A549 (cell line): ENCODE results near the gene PGPEP1. TPM values are rescaled to one million over a fixed set of nuclear protein-coding genes. Genes with fewer than 3 reads are reported as not detected.

ENCODE experiments used
- ATAC-seq, 2 experiments: fragments of 200-7000 bp in 1 of 2; fragments of >200 bp in 1 of 2; cut with Nextera tagmentation in 1 of 2; cut with Tn5 transposase in 1 of 2; 3 replicates each; pipeline versions ENCODE4 v1.8.0 to v1.9.1; 2018 to 2020; ENCODE audit warnings: mild to moderate bottlenecking in 1 of 2, moderate library complexity in 1 of 2
- CTCF ChIA-PET: fragments of 300-600 bp; sonication (Branson Sonifier 250); formaldehyde crosslinking; extraction: SDS; loops from one replicate; lab custom pipeline; 2021; ENCODE audit warnings: antibody characterized with exemption, inconsistent platforms; lab: Yijun Ruan, JAX
- POLR2A ChIA-PET: fragments of 350-600 bp; formaldehyde crosslinking; extraction: SDS; loops from one replicate; lab custom pipeline; 2021; ENCODE audit warnings: antibody characterized with exemption, inconsistent platforms; lab: Yijun Ruan, JAX
- DNase-seq, 2 experiments: peaks; one replicate each; pipeline versions ENCODE4 v3.0.0 to v3.0.0-alpha.2; 2011 to 2016; ENCODE audit warnings: low read depth in 1 of 2, low spot score in 1 of 2
- FAIRE-seq: peaks from 2 replicates; lab custom pipeline; 2011; peaks lifted over from hg19 to GRCh38; lab: Jason Lieb, UNC
- H3K27ac ChIP-seq, 2 experiments: fragments of >200 bp; sonication (Bioruptor Twin); formaldehyde crosslinking; 3 replicates each; pipeline ENCODE4 v1.5.1; 2016 to 2017
- H3K4me1 ChIP-seq: fragments of >200 bp; sonication (Bioruptor Twin); formaldehyde crosslinking; 3 replicates; pipeline ENCODE4 v1.6.1; 2016
- H3K4me2 ChIP-seq: fragments of >200 bp; sonication (Bioruptor Twin); formaldehyde crosslinking; 3 replicates; pipeline ENCODE4 v1.6.1; 2016
- H3K4me3 ChIP-seq: fragments of >200 bp; sonication (Bioruptor Twin); formaldehyde crosslinking; 3 replicates; pipeline ENCODE4 v1.5.1; 2016
- H3K9me3 ChIP-seq: fragments of >200 bp; sonication (Bioruptor Twin); formaldehyde crosslinking; 3 replicates; pipeline ENCODE4 v1.6.1; 2016
- CBX2 ChIP-seq: fragments of 200-600 bp; sonication (generic); IDR thresholded peaks from 2 replicates; pipeline ENCODE4 v1.6.1; 2016; ENCODE audit warnings: low read depth, mild to moderate bottlenecking, borderline replicate concordance
- CHD2 ChIP-seq: fragments of 150-350 bp; IDR thresholded peaks from 2 replicates; pipeline ENCODE4 v1.6.1; 2014; ENCODE audit warnings: low read length; ENCODE audit not compliant: partially characterized antibody
- EHMT2 ChIP-seq: fragments of 200-600 bp; sonication (generic); IDR thresholded peaks from 2 replicates; pipeline ENCODE4 v1.6.1; 2016; ENCODE audit warnings: antibody characterized with exemption, low read depth, mild to moderate bottlenecking, moderate library complexity
- FOSL2 ChIP-seq, 2 experiments: fragments of 450-650 bp in 1 of 2; fragments of >200 bp in 1 of 2; sonication (Bioruptor Twin) in 1 of 2; formaldehyde crosslinking; IDR thresholded peaks; 2 replicates each; pipeline versions ENCODE4 v1.5.0 to v1.6.1; 2016 to 2020; ENCODE audit warnings: mild to moderate bottlenecking in 1 of 2, moderate library complexity in 1 of 2
- FOXS1 ChIP-seq: fragments of 250-450 bp; sonication (Bioruptor Pico); IDR thresholded peaks from 2 replicates; pipeline ENCODE4 v1.5.0; 2020; ENCODE audit warnings: mild to moderate bottlenecking, moderate library complexity
- HDAC2 ChIP-seq: fragments of 200-600 bp; sonication (generic); IDR thresholded peaks from 2 replicates; pipeline ENCODE4 v1.6.1; 2016
- HOXB5 ChIP-seq: fragments of 250-450 bp; sonication (Bioruptor Pico); IDR thresholded peaks from 2 replicates; pipeline ENCODE4 v1.5.0; 2020; ENCODE audit warnings: mild to moderate bottlenecking, moderate library complexity
- JUN ChIP-seq, 2 experiments: fragments of >200 bp; sonication (Bioruptor Twin); formaldehyde crosslinking; IDR thresholded peaks; 2 replicates in 1 of 2; 3 replicates in 1 of 2; pipeline ENCODE4 v1.6.1; 2016 to 2017
- NFE2L2 ChIP-seq: fragments of 150-350 bp; conservative IDR thresholded peaks from 2 replicates; pipeline ENCODE4 v1.6.1; 2014; ENCODE audit warnings: low read length
- POLR2A ChIP-seq: IDR thresholded peaks from 2 replicates; pipeline ENCODE4 v1.6.1; 2012; ENCODE audit warnings: mild to moderate bottlenecking, low read length
- RFX5 ChIP-seq: fragments of 450-650 bp; IDR thresholded peaks from 2 replicates; pipeline ENCODE4 v1.7.1; 2014; ENCODE audit warnings: antibody characterized with exemption, mild to moderate bottlenecking, moderate library complexity
- RNF2 ChIP-seq: fragments of 200-600 bp; sonication (generic); IDR thresholded peaks from 2 replicates; pipeline ENCODE4 v1.6.1; 2016; ENCODE audit warnings: low read depth, mild to moderate bottlenecking, antibody characterized with exemption, moderate library complexity, borderline replicate concordance
- TFCP2L1 ChIP-seq: fragments of 250-450 bp; sonication (Bioruptor Pico); IDR thresholded peaks from 2 replicates; pipeline ENCODE4 v1.5.0; 2021; ENCODE audit warnings: mild to moderate bottlenecking
- TP53 ChIP-seq: fragments of 250-450 bp; sonication (Bioruptor Pico); IDR thresholded peaks from 2 replicates; pipeline ENCODE4 v1.5.0; 2021; ENCODE audit warnings: mild to moderate bottlenecking, moderate library complexity
- ZC3H11A ChIP-seq: fragments of 450-650 bp; IDR thresholded peaks from 2 replicates; pipeline ENCODE4 v1.6.1; 2014; ENCODE audit warnings: antibody characterized with exemption, mild to moderate bottlenecking
- ZFP36 ChIP-seq: fragments of 450-650 bp; IDR thresholded peaks from 2 replicates; pipeline ENCODE4 v1.6.1; 2014; ENCODE audit warnings: borderline replicate concordance; ENCODE audit not compliant: partially characterized antibody
- ZNF302 ChIP-seq: fragments of 250-450 bp; sonication (Bioruptor Pico); IDR thresholded peaks from 2 replicates; pipeline ENCODE4 v1.9.0; 2021; ENCODE audit warnings: inconsistent platforms, mild to moderate bottlenecking, moderate library complexity
- ZSCAN20 ChIP-seq: fragments of 250-450 bp; sonication (Bioruptor Pico); IDR thresholded peaks from 2 replicates; pipeline ENCODE4 v1.8.0; 2022; ENCODE audit warnings: mild to moderate bottlenecking, moderate library complexity
- WGBS: methylation state at CpG from one replicate; pipeline ENCODE4 v1.1.6; 2017; ENCODE audit errors: missing lambda C conversion rate; 5-methylcytosine and 5-hydroxymethylcytosine counted together
- polyA plus RNA-seq, 4 experiments: library from polyadenylated mRNA; depleted of rRNA in 3 of 4; stranded (reverse); fragments of >200 nt; fragmentation: RNase III in 1 of 4; extraction: RNeasy Plus Mini Kit Qiagen cat#74134 plus additional on column Dnase treatment in 1 of 4; gene quantifications; 2 replicates in 3 of 4; 3 replicates in 1 of 4; pipeline ENCODE4 v1.2.3, GENCODE V29; 2011 to 2017
- TF ChIP-seq, protein P1 (sequence below): fragments of 250-450 bp; sonication (Bioruptor Pico); IDR thresholded peaks from 2 replicates; pipeline ENCODE4 v1.5.0; 2020; ENCODE audit warnings: low read depth, mild to moderate bottlenecking, moderate library complexity
- TF ChIP-seq, protein P2 (sequence below): IDR thresholded peaks from 2 replicates; pipeline ENCODE4 v1.6.1; 2012; ENCODE audit warnings: low read depth, borderline replicate concordance
- TF ChIP-seq, protein P3 (sequence below): fragments of >200 bp; sonication (Bioruptor Twin); formaldehyde crosslinking; IDR thresholded peaks from 3 replicates; pipeline ENCODE4 v1.5.1; 2016
- TF ChIP-seq, protein P4 (sequence below): fragments of >200 bp; sonication (Bioruptor Twin); formaldehyde crosslinking; IDR thresholded peaks from 3 replicates; pipeline ENCODE4 v1.6.1; 2016
- TF ChIP-seq, protein P5 (sequence below): IDR thresholded peaks from 2 replicates; pipeline ENCODE4 v1.6.1; 2012

PGPEP1 gene
- polyA plus RNA-seq, 2 of the 4 experiments (the other 2 are of a cell fraction): 5.3 to 7.1 TPM

DNA sequence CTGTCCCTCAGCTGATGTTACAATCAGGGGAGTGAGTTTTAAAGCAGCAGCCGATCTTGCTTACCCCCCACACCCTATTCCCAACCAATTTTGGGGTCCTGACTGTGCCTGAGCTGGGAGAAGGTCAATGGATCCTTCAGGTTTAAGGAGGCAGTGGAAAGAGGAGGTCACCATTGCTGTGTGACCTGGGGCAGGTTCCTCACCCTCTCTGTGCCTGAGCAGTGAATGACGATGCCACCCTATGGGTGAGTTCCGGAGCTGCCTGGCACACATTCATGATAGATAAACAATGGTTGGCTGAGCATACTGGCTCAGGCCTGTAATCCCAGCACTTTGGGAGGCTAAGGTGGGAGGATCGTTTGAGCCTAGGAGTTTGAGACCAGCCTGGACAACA, 38.7 kb upstream of the PGPEP1 start (continued):
- no peak for TF ChIP-seq FOXS1 (CRISPR knock-in tag)
- TF ChIP-seq EHMT2: no peak
- 0 out of 2 replicates have a peak, but pooled peaks have one; percentile 76 for TF ChIP-seq HDAC2
- no peak for TF ChIP-seq ZNF302 (CRISPR knock-in tag)
- TF ChIP-seq HOXB5 (CRISPR knock-in tag): no peak
- TF ChIP-seq ZSCAN20 (CRISPR knock-in tag): no peak
- TF ChIP-seq, protein P1, sequence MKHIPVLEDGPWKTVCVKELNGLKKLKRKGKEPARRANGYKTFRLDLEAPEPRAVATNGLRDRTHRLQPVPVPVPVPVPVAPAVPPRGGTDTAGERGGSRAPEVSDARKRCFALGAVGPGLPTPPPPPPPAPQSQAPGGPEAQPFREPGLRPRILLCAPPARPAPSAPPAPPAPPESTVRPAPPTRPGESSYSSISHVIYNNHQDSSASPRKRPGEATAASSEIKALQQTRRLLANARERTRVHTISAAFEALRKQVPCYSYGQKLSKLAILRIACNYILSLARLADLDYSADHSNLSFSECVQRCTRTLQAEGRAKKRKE: no peak
- TF ChIP-seq ZC3H11A: no peak
- TF ChIP-seq ZFP36: peak; percentile 95
- TF ChIP-seq, protein P2, sequence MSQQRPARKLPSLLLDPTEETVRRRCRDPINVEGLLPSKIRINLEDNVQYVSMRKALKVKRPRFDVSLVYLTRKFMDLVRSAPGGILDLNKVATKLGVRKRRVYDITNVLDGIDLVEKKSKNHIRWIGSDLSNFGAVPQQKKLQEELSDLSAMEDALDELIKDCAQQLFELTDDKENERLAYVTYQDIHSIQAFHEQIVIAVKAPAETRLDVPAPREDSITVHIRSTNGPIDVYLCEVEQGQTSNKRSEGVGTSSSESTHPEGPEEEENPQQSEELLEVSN: no peak
- no peak for TF ChIP-seq NFE2L2
- TF ChIP-seq, protein P3, sequence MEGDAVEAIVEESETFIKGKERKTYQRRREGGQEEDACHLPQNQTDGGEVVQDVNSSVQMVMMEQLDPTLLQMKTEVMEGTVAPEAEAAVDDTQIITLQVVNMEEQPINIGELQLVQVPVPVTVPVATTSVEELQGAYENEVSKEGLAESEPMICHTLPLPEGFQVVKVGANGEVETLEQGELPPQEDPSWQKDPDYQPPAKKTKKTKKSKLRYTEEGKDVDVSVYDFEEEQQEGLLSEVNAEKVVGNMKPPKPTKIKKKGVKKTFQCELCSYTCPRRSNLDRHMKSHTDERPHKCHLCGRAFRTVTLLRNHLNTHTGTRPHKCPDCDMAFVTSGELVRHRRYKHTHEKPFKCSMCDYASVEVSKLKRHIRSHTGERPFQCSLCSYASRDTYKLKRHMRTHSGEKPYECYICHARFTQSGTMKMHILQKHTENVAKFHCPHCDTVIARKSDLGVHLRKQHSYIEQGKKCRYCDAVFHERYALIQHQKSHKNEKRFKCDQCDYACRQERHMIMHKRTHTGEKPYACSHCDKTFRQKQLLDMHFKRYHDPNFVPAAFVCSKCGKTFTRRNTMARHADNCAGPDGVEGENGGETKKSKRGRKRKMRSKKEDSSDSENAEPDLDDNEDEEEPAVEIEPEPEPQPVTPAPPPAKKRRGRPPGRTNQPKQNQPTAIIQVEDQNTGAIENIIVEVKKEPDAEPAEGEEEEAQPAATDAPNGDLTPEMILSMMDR: no peak
- TF ChIP-seq, all 56 proteins: peak for 4

DNA sequence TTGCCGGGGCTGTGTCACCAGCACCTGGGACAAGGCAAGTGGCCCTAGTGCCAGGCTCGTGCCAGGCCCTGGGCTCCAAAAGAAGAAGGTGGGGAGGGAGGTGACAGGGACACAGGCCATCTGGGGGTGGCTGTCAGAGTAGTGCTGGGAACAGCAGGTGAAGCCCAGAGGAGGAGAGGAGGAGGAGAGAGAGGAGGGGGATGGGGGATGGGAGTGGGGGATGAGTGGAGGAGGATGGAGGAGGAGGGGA, 36.3 kb upstream of the PGPEP1 start:
- Histone ChIP-seq H3K4me3 (peak overlapping the region; percentile 34; the same call in 1 of the 3 replicates), H3K9me3 (no peaks in the 10 kb centered on the region), H3K27ac (peak overlapping the region; percentile 99 to 100), H3K4me1 (peaks cover 56% of the 10 kb centered on the region), H3K4me2 (peak overlapping the region; percentile 95)
- ATAC-seq: peak; percentile 5 to 16
- TF ChIP-seq CHD2 (no peak), ZFP36 (no peak)
- FAIRE-seq: no peak
- POLR2A ChIA-PET: interaction anchor here (1.9 to 5.5 kb wide), 3 partner anchors 12 to 24 kb away, joined by 16 to 123 read pairs (median 51); partner anchors contain the start of genes JUND and LSM4
- CTCF ChIA-PET: interaction anchor here (1.1 to 3.1 kb wide), 5 partner anchors 9 to 53 kb away, joined by 3 to 12 read pairs (median 5); no protein-coding TSS in a partner anchor
- 0% methylated on average over 2 of the region's 2 CpGs for WGBS
- DNase-seq: no peak

DNA sequence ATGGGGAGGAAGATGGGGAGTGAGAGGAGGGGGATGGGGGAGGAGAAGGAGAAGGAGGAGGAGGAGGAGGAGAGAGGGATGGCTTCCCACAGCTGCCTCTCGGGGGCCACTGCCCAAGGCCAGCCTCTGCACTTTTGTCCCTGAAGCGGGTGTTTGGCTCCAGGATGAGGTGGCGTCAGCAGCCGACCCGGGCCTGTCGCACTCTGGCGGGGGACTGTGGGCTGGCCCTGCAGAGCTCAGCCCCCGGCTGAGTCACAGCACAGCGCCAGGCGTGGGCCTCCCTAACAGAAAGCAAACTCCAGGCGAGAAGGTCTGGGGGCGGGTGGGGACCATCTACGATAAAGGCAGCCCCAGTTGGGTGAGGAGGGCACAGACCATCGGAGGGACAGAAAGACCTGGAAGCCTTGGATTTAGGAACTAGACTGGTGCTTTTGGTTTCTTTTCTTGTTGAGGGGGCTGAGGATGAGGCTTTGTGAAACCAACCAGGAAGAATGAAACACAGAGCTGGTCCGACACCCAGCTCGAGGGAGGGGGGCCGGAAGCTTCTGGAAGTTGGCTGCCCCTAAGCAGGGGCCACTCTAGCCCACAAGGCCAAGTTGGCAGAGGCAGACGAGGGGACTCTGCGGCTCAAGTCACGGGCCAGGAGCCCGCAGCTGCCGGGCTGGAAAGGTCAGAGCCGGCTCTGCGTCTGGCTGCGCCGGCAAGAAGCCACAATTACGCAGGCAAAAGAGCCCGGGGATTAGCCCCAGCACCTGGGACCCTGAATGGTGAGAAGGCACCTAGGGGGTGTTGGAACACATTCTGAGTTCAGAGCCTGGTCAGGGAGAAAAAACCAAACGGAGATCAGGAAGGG, 35.7 kb upstream of the PGPEP1 start:
- TF ChIP-seq TFCP2L1 (peak; percentile 62; the same call in 1 of the 2 replicates), RFX5 (no peak), TP53 (0 out of 2 replicates have a peak, but pooled peaks have one; percentile 38), POLR2A (no peak; the same call in 1 of the 2 replicates), RNF2 (no peak), JUN (IDR thresholded peaks at IDR 0.05) (peak; percentile 43 to 49; a peak in 4 of 5 replicates), HOXB5 (CRISPR knock-in tag) (no peak), FOSL2 (IDR thresholded peaks at IDR 0.05) (no peak), FOSL2 (CRISPR knock-in tag; IDR thresholded peaks at IDR 0.05) (peak; percentile 68), CBX2 (no peak)
- TF ChIP-seq, protein P4, sequence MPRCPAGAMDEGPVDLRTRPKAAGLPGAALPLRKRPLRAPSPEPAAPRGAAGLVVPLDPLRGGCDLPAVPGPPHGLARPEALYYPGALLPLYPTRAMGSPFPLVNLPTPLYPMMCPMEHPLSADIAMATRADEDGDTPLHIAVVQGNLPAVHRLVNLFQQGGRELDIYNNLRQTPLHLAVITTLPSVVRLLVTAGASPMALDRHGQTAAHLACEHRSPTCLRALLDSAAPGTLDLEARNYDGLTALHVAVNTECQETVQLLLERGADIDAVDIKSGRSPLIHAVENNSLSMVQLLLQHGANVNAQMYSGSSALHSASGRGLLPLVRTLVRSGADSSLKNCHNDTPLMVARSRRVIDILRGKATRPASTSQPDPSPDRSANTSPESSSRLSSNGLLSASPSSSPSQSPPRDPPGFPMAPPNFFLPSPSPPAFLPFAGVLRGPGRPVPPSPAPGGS: 0 out of 3 replicates have a peak, but pooled peaks have one; percentile 19
- TF ChIP-seq, protein P5, sequence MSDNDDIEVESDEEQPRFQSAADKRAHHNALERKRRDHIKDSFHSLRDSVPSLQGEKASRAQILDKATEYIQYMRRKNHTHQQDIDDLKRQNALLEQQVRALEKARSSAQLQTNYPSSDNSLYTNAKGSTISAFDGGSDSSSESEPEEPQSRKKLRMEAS: peak; percentile 48
- CTCF ChIA-PET: interaction anchor here (0.6 to 2.1 kb wide), 6 partner anchors 12 to 53 kb away, joined by 3 to 12 read pairs (median 4); no protein-coding TSS in a partner anchor
- peak overlapping the region; percentile 95 for H3K4me2 ChIP-seq
- no peak for FAIRE-seq
- H3K9me3 ChIP-seq: no peaks in the 10 kb centered on the region
- H3K27ac ChIP-seq: peak overlapping the region; percentile 99 to 100
- 0% methylated on average over 18 of the region's 29 CpGs for WGBS
- peak; percentile 77 to 79 for ATAC-seq
- POLR2A ChIA-PET: interaction anchor here (0.9 to 5.5 kb wide), 5 partner anchors 11 to 24 kb away, joined by 3 to 123 read pairs (median 16); partner anchors contain the start of genes JUND and LSM4
- H3K4me3 ChIP-seq: peak overlapping the region; percentile 34
- H3K4me1 ChIP-seq: peaks cover 53% of the 10 kb centered on the region
- peak in 1 of 2 experiments; percentile 79 for DNase-seq
